Measurements from ENCODE around the gene SH2B3.

- TF ChIP-seq CTCF (IDR thresholded peaks at IDR 0.05): no peak
- no peak for TF ChIP-seq POLR2A (IDR thresholded peaks at IDR 0.05)
Observed at GRCh38 chr12:111437816-111438454, 32.2 kb downstream of the SH2B3 start.

Data from esophagus squamous epithelium (tissue), 4 donors.